BJ (cell line): ENCODE measurements around the gene GOT2. TPM values are rescaled to one million over a fixed set of nuclear protein-coding genes. Genes with fewer than 3 reads are reported as not detected.

Source experiments
- CTCF ChIA-PET: fragments of 350-600 bp; formaldehyde crosslinking; extraction: SDS; loops from one replicate; lab custom pipeline; 2021; ENCODE audit warnings: antibody characterized with exemption, inconsistent platforms; lab: Yijun Ruan, JAX
- POLR2A ChIA-PET: fragments of 300-600 bp; sonication (Branson Sonifier 250); formaldehyde crosslinking; extraction: SDS; loops from one replicate; lab custom pipeline; 2021; ENCODE audit warnings: antibody characterized with exemption; lab: Charles Lee
- DNase-seq: peaks from one replicate; pipeline ENCODE4 v3.0.0-alpha.2; 2011; ENCODE audit warnings: low read depth
- H3K27me3 ChIP-seq: 2 replicates; pipeline ENCODE4 v1.6.0; 2011; ENCODE audit warnings: low read length; ENCODE audit not compliant: control insufficient read depth, insufficient read depth
- H3K36me3 ChIP-seq: 2 replicates; pipeline ENCODE4 v1.5.1; 2011; ENCODE audit warnings: low read length; ENCODE audit not compliant: control insufficient read depth, insufficient read depth
- H3K4me3 ChIP-seq: 2 replicates; pipeline ENCODE4 v1.5.1; 2011; ENCODE audit warnings: low read depth, mild to moderate bottlenecking, control low read depth, low read length
- CTCF ChIP-seq: IDR thresholded peaks from 2 replicates; pipeline ENCODE4 v1.5.1; 2011; ENCODE audit warnings: low read depth, mild to moderate bottlenecking, control low read depth, inconsistent platforms, low read length, moderate library complexity; ENCODE audit not compliant: insufficient read depth
- polyA plus RNA-seq: library from polyadenylated mRNA; depleted of rRNA; stranded (reverse); fragments of >200 nt; gene quantifications from 2 replicates; pipeline ENCODE4 v1.2.3, GENCODE V29; 2011

The GOT2 gene
- polyA plus RNA-seq, 1 experiment = 72.8 TPM

GRCh38 chr16:58684354-58685083, 49.6 kb downstream of the GOT2 start, which contains the start of gene SLC38A7:
Gene SLC38A7 (minus strand): TSS chr16:58684770. CDS start chr16:58680126, 4,644 bp downstream.
- peaks cover 4% of the 10 kb centered on the region for H3K36me3 ChIP-seq
- peak within 1 kb of the TSS; percentile 92 for H3K4me3 ChIP-seq
- no peak for TF ChIP-seq CTCF
- no peaks in the 10 kb centered on the region for H3K27me3 ChIP-seq
- ChIA-PET CTCF (interaction anchor here (0.6 to 1.8 kb wide), 6 partner anchors 15 to 348 kb away, joined by 3 to 7 read pairs (median 4); no protein-coding TSS in a partner anchor), POLR2A (interaction anchor here (0.6 kb wide), 1 partner anchor 901 kb away, joined by 3 read pairs; no protein-coding TSS in a partner anchor)
- peak; percentile 31 for DNase-seq

- ChIA-PET POLR2A (no interaction called here), CTCF (interaction anchor here (0.9 to 1.8 kb wide), 4 partner anchors 23 to 347 kb away, joined by 3 to 7 read pairs (median 4); no protein-coding TSS in a partner anchor)
- DNase-seq = no peak
- no peak for TF ChIP-seq CTCF
- no peaks in the 10 kb centered on the region for H3K27me3 ChIP-seq
- peak overlapping the region; percentile 92 for H3K4me3 ChIP-seq
- peaks cover 4% of the 10 kb centered on the region for H3K36me3 ChIP-seq
Observed at GRCh38 chr16:58684001-58684353, 50.1 kb downstream of the GOT2 start.

GRCh38 chr16:58679763-58680162, 54.4 kb downstream of the GOT2 start:
- DNase-seq = no peak
- CTCF ChIA-PET = interaction anchor here (2.8 kb wide), 1 partner anchor 76 kb away, joined by 18 read pairs; no protein-coding TSS in a partner anchor

GRCh38 chr16:58678716-58679115, 55.4 kb downstream of the GOT2 start:
- TF ChIP-seq CTCF = no peak
- CTCF ChIA-PET = interaction anchor here (2.8 kb wide), 1 partner anchor 77 kb away, joined by 18 read pairs; no protein-coding TSS in a partner anchor
- Histone ChIP-seq H3K36me3 (peaks cover 23% of the 10 kb centered on the region), H3K27me3 (no peaks in the 10 kb centered on the region), H3K4me3 (no peak overlapping the region)
- POLR2A ChIA-PET = no interaction called here
- no peak for DNase-seq

More at GRCh38 chr16:58679763-58680162, 54.4 kb downstream of the GOT2 start:
- no peak for TF ChIP-seq CTCF
- peaks cover 21% of the 10 kb centered on the region for H3K36me3 ChIP-seq
- no peaks in the 10 kb centered on the region for H3K27me3 ChIP-seq
- no peak overlapping the region for H3K4me3 ChIP-seq
- POLR2A ChIA-PET = no interaction called here

GRCh38 chr16:58678269-58678668, 55.8 kb downstream of the GOT2 start:
- Histone ChIP-seq H3K36me3 (peaks cover 23% of the 10 kb centered on the region), H3K4me3 (no peak overlapping the region), H3K27me3 (no peaks in the 10 kb centered on the region)
- ChIA-PET CTCF (interaction anchor here (2.8 kb wide), 1 partner anchor 78 kb away, joined by 18 read pairs; no protein-coding TSS in a partner anchor), POLR2A (no interaction called here)
- no peak for DNase-seq
- TF ChIP-seq CTCF = no peak
